Measurements from ENCODE around the gene MAD1L1.
"Not testable (repeated sequence)": the region's sequence is repeated elsewhere in the genome, so short reads cannot be mapped to it uniquely, and the experiment has no call there.

MAD1L1 gene

GRCh38 chr7:2232766-2233520, at the start of gene MAD1L1:
MAD1L1 (minus strand) TSS chr7:2232945; CDS start chr7:2230133, 2,812 bp downstream.
- peak; percentile 85 for DNase-seq (ENCODE audit: low read depth)

- DNase-seq (ENCODE audit: low read depth) = no peak
Observed at GRCh38 chr7:2282185-2282751, 49.5 kb upstream of the MAD1L1 start.

- DNase-seq (ENCODE audit: low read depth) = no peak
Observed at GRCh38 chr7:2281541-2281940, 48.8 kb upstream of the MAD1L1 start.

GRCh38 chr7:2280424-2280823, 47.7 kb upstream of the MAD1L1 start:
- DNase-seq (ENCODE audit: low read depth) = no peak

- no peak for DNase-seq (ENCODE audit: low read depth)
Observed at GRCh38 chr7:2279896-2280295, 47.2 kb upstream of the MAD1L1 start.

GRCh38 chr7:2278026-2278425, 45.3 kb upstream of the MAD1L1 start:
- DNase-seq (ENCODE audit: low read depth) = no peak

GRCh38 chr7:2276107-2276506, 43.4 kb upstream of the MAD1L1 start:
- no peak for DNase-seq (ENCODE audit: low read depth)

GRCh38 chr7:2275101-2275500, 42.4 kb upstream of the MAD1L1 start:
- DNase-seq (ENCODE audit: low read depth) = no peak

GRCh38 chr7:2274666-2275065, 41.9 kb upstream of the MAD1L1 start:
- no peak for DNase-seq (ENCODE audit: low read depth)

- no peak for DNase-seq (ENCODE audit: low read depth)
Observed at GRCh38 chr7:2273866-2274265, 41.1 kb upstream of the MAD1L1 start.

- no peak for DNase-seq (ENCODE audit: low read depth)
Observed at GRCh38 chr7:2272031-2272430, 39.3 kb upstream of the MAD1L1 start.

- DNase-seq (ENCODE audit: low read depth) = no peak
Observed at GRCh38 chr7:2271273-2272026, 38.7 kb upstream of the MAD1L1 start.

GRCh38 chr7:2270495-2270894, 37.8 kb upstream of the MAD1L1 start:
- no peak for DNase-seq (ENCODE audit: low read depth)

GRCh38 chr7:2269991-2270460, 37.3 kb upstream of the MAD1L1 start:
- DNase-seq (ENCODE audit: low read depth) = no peak

GRCh38 chr7:2269089-2269990, 36.6 kb upstream of the MAD1L1 start:
- DNase-seq (ENCODE audit: low read depth) = not testable (repeated sequence)

- no peak for DNase-seq (ENCODE audit: low read depth)
Observed at GRCh38 chr7:2266911-2267310, 34.2 kb upstream of the MAD1L1 start.

GRCh38 chr7:2264158-2264557, 31.4 kb upstream of the MAD1L1 start:
- no peak for DNase-seq (ENCODE audit: low read depth)

GRCh38 chr7:2263176-2263575, 30.4 kb upstream of the MAD1L1 start:
- DNase-seq (ENCODE audit: low read depth) = no peak

GRCh38 chr7:2261611-2262010, 28.9 kb upstream of the MAD1L1 start:
- peak; percentile 32 for DNase-seq (ENCODE audit: low read depth)

- no peak for DNase-seq (ENCODE audit: low read depth)
Observed at GRCh38 chr7:2260820-2261219, 28.1 kb upstream of the MAD1L1 start.

- DNase-seq (ENCODE audit: low read depth) = no peak
Observed at GRCh38 chr7:2259480-2259879, 26.7 kb upstream of the MAD1L1 start.
